Measurements from ENCODE around the gene POMGNT1.

DNA sequence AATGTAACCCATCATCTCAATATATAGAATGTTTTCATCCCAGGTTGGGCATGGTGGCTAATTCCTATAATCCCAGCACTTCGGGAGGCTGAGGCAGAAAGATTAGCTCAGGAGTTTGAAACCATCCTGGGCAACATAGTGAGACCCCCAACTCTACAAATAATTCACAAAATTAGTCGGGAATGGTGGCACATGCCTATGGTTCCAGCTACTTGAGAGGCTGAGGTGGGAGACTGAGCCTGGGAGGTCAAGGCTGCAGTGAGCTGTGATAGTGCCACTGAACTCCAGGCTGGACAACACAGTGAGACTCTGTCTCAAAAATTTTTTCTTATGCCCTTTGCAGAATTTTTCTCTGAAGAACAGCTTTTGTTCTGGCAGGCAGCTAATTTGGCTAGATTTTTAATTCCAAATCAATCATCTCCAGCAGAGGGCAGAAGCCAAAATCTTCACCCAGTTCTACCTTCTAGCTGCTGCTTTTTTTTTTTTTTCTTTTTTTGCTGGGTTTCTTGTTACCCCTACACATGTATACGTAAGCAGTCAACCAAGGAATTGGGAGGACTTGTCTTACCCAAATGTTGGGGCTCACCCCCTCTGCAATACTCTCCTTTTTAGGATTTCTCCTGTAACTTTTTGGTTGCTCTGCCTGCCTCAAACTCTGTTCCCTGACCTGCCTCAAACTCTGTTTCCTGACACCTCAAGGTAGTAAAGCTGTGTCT is 46.6 kb upstream of the POMGNT1 start:
- TF ChIP-seq, protein P1, sequence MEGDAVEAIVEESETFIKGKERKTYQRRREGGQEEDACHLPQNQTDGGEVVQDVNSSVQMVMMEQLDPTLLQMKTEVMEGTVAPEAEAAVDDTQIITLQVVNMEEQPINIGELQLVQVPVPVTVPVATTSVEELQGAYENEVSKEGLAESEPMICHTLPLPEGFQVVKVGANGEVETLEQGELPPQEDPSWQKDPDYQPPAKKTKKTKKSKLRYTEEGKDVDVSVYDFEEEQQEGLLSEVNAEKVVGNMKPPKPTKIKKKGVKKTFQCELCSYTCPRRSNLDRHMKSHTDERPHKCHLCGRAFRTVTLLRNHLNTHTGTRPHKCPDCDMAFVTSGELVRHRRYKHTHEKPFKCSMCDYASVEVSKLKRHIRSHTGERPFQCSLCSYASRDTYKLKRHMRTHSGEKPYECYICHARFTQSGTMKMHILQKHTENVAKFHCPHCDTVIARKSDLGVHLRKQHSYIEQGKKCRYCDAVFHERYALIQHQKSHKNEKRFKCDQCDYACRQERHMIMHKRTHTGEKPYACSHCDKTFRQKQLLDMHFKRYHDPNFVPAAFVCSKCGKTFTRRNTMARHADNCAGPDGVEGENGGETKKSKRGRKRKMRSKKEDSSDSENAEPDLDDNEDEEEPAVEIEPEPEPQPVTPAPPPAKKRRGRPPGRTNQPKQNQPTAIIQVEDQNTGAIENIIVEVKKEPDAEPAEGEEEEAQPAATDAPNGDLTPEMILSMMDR (IDR thresholded peaks at IDR 0.05; ENCODE audit: low read length): peak; percentile 55
- TF ChIP-seq EZH2phosphoT487 (IDR thresholded peaks at IDR 0.05; ENCODE audit: low read length): no peak
- TF ChIP-seq EZH2 (optimal IDR thresholded peaks at IDR 0.05; ENCODE audit: low read depth, low read length): no peak

Measured in MM.1S (cell line).